H9 (cell line): ENCODE results near the gene MAN2C1. TPM values are rescaled to one million over a fixed set of nuclear protein-coding genes. Genes with fewer than 3 reads are reported as not detected.

Source experiments
- DNase-seq: peaks from one replicate; pipeline ENCODE4 v3.0.0-alpha.2; 2017
- H2AFZ ChIP-seq: one replicate; pipeline ENCODE4 v1.6.1; 2013; ENCODE audit warnings: mild to moderate bottlenecking, low read length, control low read depth, moderate library complexity
- H2AK5ac ChIP-seq: 2 replicates; pipeline ENCODE4 v1.6.1; 2013; ENCODE audit warnings: low read length, control low read depth, mixed read lengths; ENCODE audit not compliant: insufficient read length
- H2BK120ac ChIP-seq: one replicate; pipeline ENCODE4 v1.6.1; 2013; ENCODE audit warnings: low read depth, mild to moderate bottlenecking, low read length, control low read depth, inconsistent platforms; ENCODE audit not compliant: poor library complexity, severe bottlenecking
- H2BK12ac ChIP-seq: 2 replicates; pipeline ENCODE4 v1.6.1; 2013; ENCODE audit warnings: low read length, control low read depth, mixed read lengths, low read depth; ENCODE audit not compliant: insufficient read length
- H2BK15ac ChIP-seq: 2 replicates; pipeline ENCODE4 v1.6.1; 2013; ENCODE audit warnings: low read depth, low read length, control low read depth
- H2BK20ac ChIP-seq: one replicate; pipeline ENCODE4 v1.6.1; 2013; ENCODE audit warnings: low read depth, mild to moderate bottlenecking, low read length, control low read depth, inconsistent platforms; ENCODE audit not compliant: poor library complexity, severe bottlenecking
- H2BK5ac ChIP-seq: 2 replicates; pipeline ENCODE4 v1.6.1; 2013; ENCODE audit warnings: low read length, control low read depth, mixed read lengths; ENCODE audit not compliant: insufficient read length
- H3K14ac ChIP-seq: 2 replicates; pipeline ENCODE4 v1.6.1; 2013; ENCODE audit warnings: low read length, control low read depth; ENCODE audit not compliant: insufficient read depth
- H3K18ac ChIP-seq: 2 replicates; pipeline ENCODE4 v1.6.1; 2013; ENCODE audit warnings: low read depth, mild to moderate bottlenecking, mixed read lengths, low read length, control low read depth; ENCODE audit not compliant: insufficient read length
- H3K23ac ChIP-seq: 2 replicates; pipeline ENCODE4 v1.6.1; 2013; ENCODE audit warnings: low read length, control low read depth, mixed read lengths, low read depth; ENCODE audit not compliant: insufficient read length
- H3K23me2 ChIP-seq: 2 replicates; pipeline ENCODE4 v1.6.1; 2013; ENCODE audit warnings: low read depth, mild to moderate bottlenecking, mixed read lengths, low read length, control low read depth; ENCODE audit not compliant: insufficient read length, poor library complexity, severe bottlenecking
- H3K27ac ChIP-seq: 2 replicates; pipeline ENCODE4 v1.5.1; 2013; ENCODE audit warnings: low read length, control low read depth, mixed read lengths, low read depth; ENCODE audit not compliant: insufficient read length
- H3K27me3 ChIP-seq: 2 replicates; pipeline ENCODE4 v1.6.1; 2013; ENCODE audit warnings: low read length, control low read depth, inconsistent platforms; ENCODE audit not compliant: insufficient read depth
- H3K4ac ChIP-seq: 2 replicates; pipeline ENCODE4 v1.6.1; 2013; ENCODE audit warnings: low read depth, mild to moderate bottlenecking, control low read depth, inconsistent platforms, low read length, moderate library complexity
- H3K4me1 ChIP-seq: 2 replicates; pipeline ENCODE4 v1.6.1; 2013; ENCODE audit warnings: low read length, control low read depth, inconsistent platforms; ENCODE audit not compliant: insufficient read depth
- H3K4me2 ChIP-seq: 2 replicates; pipeline ENCODE4 v1.6.1; 2013; ENCODE audit warnings: low read length, control low read depth, mixed read lengths; ENCODE audit not compliant: insufficient read length, insufficient read depth
- H3K56ac ChIP-seq: 2 replicates; pipeline ENCODE4 v1.6.1; 2013; ENCODE audit warnings: low read depth, mild to moderate bottlenecking, mixed read lengths, low read length, control low read depth; ENCODE audit not compliant: insufficient read length
- H3K79me1 ChIP-seq: 2 replicates; pipeline ENCODE4 v1.6.1; 2013; ENCODE audit warnings: low read depth, mild to moderate bottlenecking, moderate library complexity, low read length, control low read depth, inconsistent platforms; ENCODE audit not compliant: insufficient read depth, poor library complexity, severe bottlenecking
- H3K79me2 ChIP-seq: 2 replicates; pipeline ENCODE4 v1.6.1; 2013; ENCODE audit warnings: low read length, control low read depth, inconsistent platforms; ENCODE audit not compliant: insufficient read depth
- H3K9ac ChIP-seq: 2 replicates; pipeline ENCODE4 v1.6.1; 2013; ENCODE audit warnings: low read length, control low read depth, mixed read lengths; ENCODE audit not compliant: insufficient read length; ENCODE audit errors: extremely low read depth
- H3K9me3 ChIP-seq: one replicate; pipeline ENCODE4 v1.6.1; 2013; ENCODE audit warnings: low read depth, low read length, inconsistent platforms; ENCODE audit not compliant: control insufficient read depth
- H3T11ph ChIP-seq: one replicate; pipeline ENCODE4 v1.6.1; 2013; ENCODE audit warnings: mild to moderate bottlenecking, low read length, control low read depth, inconsistent platforms
- H4K20me1 ChIP-seq: one replicate; pipeline ENCODE4 v1.6.1; 2013; ENCODE audit not compliant: control insufficient read depth, insufficient read length, insufficient read depth
- H4K5ac ChIP-seq: 2 replicates; pipeline ENCODE4 v1.6.1; 2013; ENCODE audit warnings: low read depth, mild to moderate bottlenecking, mixed read lengths, low read length, control low read depth; ENCODE audit not compliant: insufficient read length
- H4K8ac ChIP-seq: replicated peaks from 2 replicates; pipeline ENCODE4 v1.6.1; 2013; ENCODE audit warnings: low read length, control low read depth, mixed read lengths, low read depth; ENCODE audit not compliant: insufficient read length
- H4K91ac ChIP-seq: 2 replicates; pipeline ENCODE4 v1.6.1; 2013; ENCODE audit warnings: low read depth, mild to moderate bottlenecking, moderate library complexity, mixed read lengths, low read length, control low read depth; ENCODE audit not compliant: insufficient read length
- H3K27ac Mint-ChIP-seq, 3 experiments: 2 replicates in 2 of 3; 3 replicates in 1 of 3; pipeline ENCODE4 v1.8.0; 2020 to 2021; ENCODE audit warnings: mixed read lengths in 3 of 3, mild to moderate bottlenecking in 1 of 3, moderate library complexity in 1 of 3
- H3K27me3 Mint-ChIP-seq: 2 replicates; pipeline ENCODE4 v1.8.0; 2021; ENCODE audit warnings: low read depth, mild to moderate bottlenecking, moderate library complexity, mixed read lengths
- H3K36me3 Mint-ChIP-seq, 3 experiments: 2 replicates in 2 of 3; 3 replicates in 1 of 3; pipeline ENCODE4 v1.8.0; 2020 to 2021; ENCODE audit warnings: low read depth in 3 of 3, mixed read lengths in 3 of 3; ENCODE audit not compliant: insufficient read depth in 1 of 3
- H3K4me1 Mint-ChIP-seq, 2 experiments: 2 replicates each; pipeline ENCODE4 v1.8.0; 2020; ENCODE audit warnings: mixed read lengths in 2 of 2
- H3K4me3 Mint-ChIP-seq, 2 experiments: 2 replicates in 1 of 2; 3 replicates in 1 of 2; pipeline ENCODE4 v1.8.0; 2020 to 2021; ENCODE audit warnings: mild to moderate bottlenecking in 2 of 2, mixed read lengths in 2 of 2, moderate library complexity in 1 of 2
- H3K9me3 Mint-ChIP-seq, 2 experiments: 2 replicates in 1 of 2; 3 replicates in 1 of 2; pipeline ENCODE4 v1.8.0; 2020; ENCODE audit warnings: mild to moderate bottlenecking in 2 of 2, mixed read lengths in 2 of 2, moderate library complexity in 1 of 2
- CTCF ChIP-seq: fragments of 200-600 bp; sonication (generic); conservative IDR thresholded peaks from 3 replicates; pipeline ENCODE4 v1.8.0; 2021; ENCODE audit warnings: antibody characterized with exemption, mild to moderate bottlenecking
- total RNA-seq: library from RNA; stranded (reverse); gene quantifications from 2 replicates; pipeline ENCODE4 v1.2.1, GENCODE V29; 2021

MAN2C1 gene
- total RNA-seq, 1 experiment from 2014 or later = 112 TPM

GRCh38 chr15:75367006-75367405 is 1.4 kb downstream of the MAN2C1 start:
- H3K4me1 Mint-ChIP-seq = peaks cover 19 to 20% of the 10 kb centered on the region in 2 experiments
- H4K20me1 ChIP-seq = no peaks in the 10 kb centered on the region
- H2BK120ac ChIP-seq = no peak overlapping the region
- no peaks in the 10 kb centered on the region for H3K9me3 ChIP-seq
- H3K79me2 ChIP-seq = no peaks in the 10 kb centered on the region
- no peak overlapping the region for H3K9ac ChIP-seq
- no peak overlapping the region for H2BK15ac ChIP-seq
- no peak overlapping the region for H3K4me3 Mint-ChIP-seq
- no peak overlapping the region for H3K27ac ChIP-seq
- no peaks in the 10 kb centered on the region for H3K27me3 ChIP-seq
- H3K4ac ChIP-seq = no peak overlapping the region
- peaks cover 19 to 44% (median 42%) of the 10 kb centered on the region in 3 experiments; a peak in 6 of 7 replicates for H3K36me3 Mint-ChIP-seq
- no peak overlapping the region for H3K27ac Mint-ChIP-seq
- no peaks in the 10 kb centered on the region for H3K9me3 Mint-ChIP-seq
- H3K4me1 ChIP-seq = no peaks in the 10 kb centered on the region; the same call in 1 of the 2 replicates
- no peaks in the 10 kb centered on the region for H3K79me1 ChIP-seq
- no peak for DNase-seq
- H3K27me3 Mint-ChIP-seq = peaks cover 1% of the 10 kb centered on the region; the same call in 1 of the 2 replicates
- no peak overlapping the region for H3K56ac ChIP-seq
- H2AK5ac ChIP-seq = no peak overlapping the region
- no peak for TF ChIP-seq CTCF
- H3K4me2 ChIP-seq = no peak overlapping the region
- H2BK20ac ChIP-seq = no peak overlapping the region
- H4K8ac ChIP-seq = no peak overlapping the region
- no peak overlapping the region for H2BK5ac ChIP-seq
- H3K14ac ChIP-seq = no peak overlapping the region
- H2BK12ac ChIP-seq = no peak overlapping the region
- H3T11ph ChIP-seq = no peak overlapping the region
- no peak overlapping the region for H3K18ac ChIP-seq
- H3K23me2 ChIP-seq = no peaks in the 10 kb centered on the region
- H2AFZ ChIP-seq = no peak overlapping the region
- no peak overlapping the region for H4K5ac ChIP-seq
- H3K23ac ChIP-seq = no peak overlapping the region
- H4K91ac ChIP-seq = no peak overlapping the region
